ENCODE results near the gene NR4A3. TPM values are rescaled to one million over a fixed set of nuclear protein-coding genes. Genes with fewer than 3 reads are reported as not detected.

The NR4A3 gene
- total and polyA plus RNA-seq, 2 experiments from 2014 or later, result 0.10 to 0.17 TPM

DNA sequence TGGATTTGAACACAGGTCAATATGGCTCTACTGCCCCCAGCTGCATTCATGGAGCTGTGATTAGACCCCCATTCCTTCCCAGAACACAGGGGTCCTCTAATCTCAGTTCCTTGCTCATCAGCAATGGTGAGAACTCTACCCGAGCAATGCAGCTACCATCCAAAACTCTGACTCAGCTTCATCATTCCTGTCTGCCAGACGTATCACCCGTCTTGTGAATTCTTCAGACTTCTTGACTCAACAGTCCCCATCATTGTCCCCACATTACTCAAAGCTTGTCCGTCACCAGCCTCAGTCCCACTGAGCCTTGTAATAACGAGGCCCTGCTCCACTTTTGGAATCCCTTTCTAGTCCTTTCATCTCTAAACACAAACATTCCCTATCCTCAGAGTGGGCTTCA, 48.4 kb downstream of the NR4A3 start (continued):
- TF ChIP-seq ETS1 (IDR thresholded peaks at IDR 0.05) (no peak), EZH2phosphoT487 (IDR thresholded peaks at IDR 0.05; ENCODE audit: unreplicated experiment) (no peak), ZNF331 (CRISPR knock-in tag; IDR thresholded peaks at IDR 0.05; ENCODE audit: low read depth) (no peak), ZNF114 (CRISPR knock-in tag; IDR thresholded peaks at IDR 0.05) (no peak), NANOG (IDR thresholded peaks at IDR 0.05; ENCODE audit: borderline replicate concordance) (no peak), CREB1 (CRISPR knock-in tag; IDR thresholded peaks at IDR 0.05; ENCODE audit: low read depth) (no peak), CTCF (conservative IDR thresholded peaks at IDR 0.05; ENCODE audit: low read depth in 2 of 2) (no peak)

DNA sequence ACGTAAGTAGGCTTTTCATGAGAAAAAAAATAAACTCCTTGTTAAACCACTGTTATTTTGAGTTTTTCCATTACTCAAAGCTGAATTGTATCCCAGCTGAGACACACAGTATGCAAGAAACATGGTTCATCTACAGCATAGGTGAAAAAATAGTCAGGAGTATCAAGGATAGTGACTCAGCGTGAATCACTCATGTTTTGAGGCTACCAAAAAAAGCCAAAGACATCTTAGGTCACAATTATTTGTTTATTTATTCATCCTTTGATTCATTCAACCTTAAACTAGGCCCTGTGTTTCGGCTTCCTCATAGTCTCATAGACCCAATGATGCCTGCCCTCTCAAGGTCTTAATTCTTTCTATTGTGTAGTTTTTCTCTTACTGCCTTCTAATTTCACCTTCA, 51.8 kb downstream of the NR4A3 start:
- H3K4me1 Mint-ChIP-seq, result no peaks in the 10 kb centered on the region
- no peak overlapping the region for H3K4me3 Mint-ChIP-seq
- no peaks in the 10 kb centered on the region for H4K20me1 ChIP-seq (replicated peaks; ENCODE audit: insufficient read depth)
- H3K9me2 ChIP-seq (ENCODE audit: insufficient read depth), result no peaks in the 10 kb centered on the region; the same call in 1 of the 2 replicates
- no peaks in the 10 kb centered on the region for H3K79me2 ChIP-seq (replicated peaks; ENCODE audit: insufficient read depth)
- H2AFZ ChIP-seq, result no peak overlapping the region
- H3K36me3 Mint-ChIP-seq (ENCODE audit: low read depth), result no peaks in the 10 kb centered on the region
- H3F3A ChIP-seq (replicated peaks; ENCODE audit: low read depth), result no peaks in the 10 kb centered on the region
- no peak for DNase-seq (ENCODE audit: low spot score)
- H3K27me3 ChIP-seq (ENCODE audit: insufficient read depth), result no peaks in the 10 kb centered on the region
- no peak overlapping the region for H3K4me3 ChIP-seq
- no peak overlapping the region for H3K27ac Mint-ChIP-seq
- peaks cover 4% of the 10 kb centered on the region for H3K27me3 Mint-ChIP-seq (ENCODE audit: insufficient read depth, low read depth, poor library complexity)
- no peak overlapping the region for H3K27ac ChIP-seq (ENCODE audit: low read depth)
- H3K4me1 ChIP-seq (ENCODE audit: insufficient read depth), result no peaks in the 10 kb centered on the region
- no peaks in the 10 kb centered on the region for H3K36me3 ChIP-seq (ENCODE audit: insufficient read depth)
- ATAC-seq, result no peak
- no peak overlapping the region for H3K4me2 ChIP-seq
- no peaks in the 10 kb centered on the region for H3K9me3 Mint-ChIP-seq
- no peak for TF ChIP-seq CREB1 (CRISPR knock-in tag; IDR thresholded peaks at IDR 0.05; ENCODE audit: low read depth)
- TF ChIP-seq, protein P1, sequence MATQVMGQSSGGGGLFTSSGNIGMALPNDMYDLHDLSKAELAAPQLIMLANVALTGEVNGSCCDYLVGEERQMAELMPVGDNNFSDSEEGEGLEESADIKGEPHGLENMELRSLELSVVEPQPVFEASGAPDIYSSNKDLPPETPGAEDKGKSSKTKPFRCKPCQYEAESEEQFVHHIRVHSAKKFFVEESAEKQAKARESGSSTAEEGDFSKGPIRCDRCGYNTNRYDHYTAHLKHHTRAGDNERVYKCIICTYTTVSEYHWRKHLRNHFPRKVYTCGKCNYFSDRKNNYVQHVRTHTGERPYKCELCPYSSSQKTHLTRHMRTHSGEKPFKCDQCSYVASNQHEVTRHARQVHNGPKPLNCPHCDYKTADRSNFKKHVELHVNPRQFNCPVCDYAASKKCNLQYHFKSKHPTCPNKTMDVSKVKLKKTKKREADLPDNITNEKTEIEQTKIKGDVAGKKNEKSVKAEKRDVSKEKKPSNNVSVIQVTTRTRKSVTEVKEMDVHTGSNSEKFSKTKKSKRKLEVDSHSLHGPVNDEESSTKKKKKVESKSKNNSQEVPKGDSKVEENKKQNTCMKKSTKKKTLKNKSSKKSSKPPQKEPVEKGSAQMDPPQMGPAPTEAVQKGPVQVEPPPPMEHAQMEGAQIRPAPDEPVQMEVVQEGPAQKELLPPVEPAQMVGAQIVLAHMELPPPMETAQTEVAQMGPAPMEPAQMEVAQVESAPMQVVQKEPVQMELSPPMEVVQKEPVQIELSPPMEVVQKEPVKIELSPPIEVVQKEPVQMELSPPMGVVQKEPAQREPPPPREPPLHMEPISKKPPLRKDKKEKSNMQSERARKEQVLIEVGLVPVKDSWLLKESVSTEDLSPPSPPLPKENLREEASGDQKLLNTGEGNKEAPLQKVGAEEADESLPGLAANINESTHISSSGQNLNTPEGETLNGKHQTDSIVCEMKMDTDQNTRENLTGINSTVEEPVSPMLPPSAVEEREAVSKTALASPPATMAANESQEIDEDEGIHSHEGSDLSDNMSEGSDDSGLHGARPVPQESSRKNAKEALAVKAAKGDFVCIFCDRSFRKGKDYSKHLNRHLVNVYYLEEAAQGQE (IDR thresholded peaks at IDR 0.05; ENCODE audit: unreplicated experiment), result no peak
- TF ChIP-seq STAT1 (IDR thresholded peaks at IDR 0.05; ENCODE audit: unreplicated experiment), result no peak
- no peak for TF ChIP-seq EZH2phosphoT487 (IDR thresholded peaks at IDR 0.05; ENCODE audit: unreplicated experiment)
- TF ChIP-seq JUNB (IDR thresholded peaks at IDR 0.05; ENCODE audit: unreplicated experiment), result no peak
- no peak for TF ChIP-seq ETS1 (IDR thresholded peaks at IDR 0.05)
- no peak for TF ChIP-seq CTCF (conservative IDR thresholded peaks at IDR 0.05; ENCODE audit: low read depth in 2 of 2)
- no peak for TF ChIP-seq POLR2AphosphoS5 (IDR thresholded peaks at IDR 0.05; ENCODE audit: low read depth)
- no peak for TF ChIP-seq EZH2 (IDR thresholded peaks at IDR 0.05; ENCODE audit: low read depth, unreplicated experiment)
- no peak for TF ChIP-seq ZNF114 (CRISPR knock-in tag; IDR thresholded peaks at IDR 0.05)
- TF ChIP-seq NANOG (IDR thresholded peaks at IDR 0.05; ENCODE audit: borderline replicate concordance), result no peak

Data from GM23338 (cell line).